ENCODE data around the gene CYGB.
"Not testable (repeated sequence)": the region's sequence is repeated elsewhere in the genome, so short reads cannot be mapped to it uniquely, and the experiment has no call there.

The CYGB gene

DNA sequence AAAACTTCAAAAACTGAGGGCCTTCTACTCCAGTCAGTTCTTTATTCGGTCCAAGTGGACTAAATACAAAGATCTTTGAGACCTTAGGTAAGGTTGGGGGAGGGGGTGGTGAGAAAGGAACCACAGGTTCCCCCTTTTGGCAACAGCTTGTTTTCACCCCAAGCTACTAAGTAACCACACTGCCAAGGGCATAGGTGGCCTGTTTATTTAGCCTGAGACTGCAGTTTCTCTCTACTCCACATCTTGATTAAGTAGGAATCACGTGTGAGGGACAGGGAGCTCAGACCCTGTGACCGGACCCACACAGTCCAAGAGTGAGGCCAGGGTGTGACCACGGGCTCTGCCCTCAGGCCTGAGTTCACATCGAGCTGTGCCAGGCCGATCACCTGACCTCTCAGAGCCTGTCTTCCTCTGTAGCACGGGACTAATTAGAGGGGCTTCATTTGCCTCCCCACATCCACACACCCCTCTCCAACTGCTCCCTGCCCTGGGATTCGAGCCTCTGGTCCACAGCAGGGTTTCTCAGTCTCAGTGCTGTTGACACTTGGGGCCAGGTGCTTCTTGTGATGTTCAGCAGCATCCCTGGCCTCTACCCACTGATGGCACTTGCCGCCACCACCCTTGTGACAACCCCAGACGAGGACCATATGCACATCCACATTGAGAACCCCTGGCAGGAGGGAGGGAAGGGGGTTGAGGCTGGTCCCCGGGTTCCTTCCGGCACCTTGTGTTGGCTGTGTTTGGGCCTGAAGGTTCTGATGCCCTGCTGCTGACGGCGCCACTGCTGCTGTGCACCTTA lies 30.3 kb upstream of the CYGB start:
- no peak for DNase-seq (ENCODE audit: low read depth in 2 of 2)

DNA sequence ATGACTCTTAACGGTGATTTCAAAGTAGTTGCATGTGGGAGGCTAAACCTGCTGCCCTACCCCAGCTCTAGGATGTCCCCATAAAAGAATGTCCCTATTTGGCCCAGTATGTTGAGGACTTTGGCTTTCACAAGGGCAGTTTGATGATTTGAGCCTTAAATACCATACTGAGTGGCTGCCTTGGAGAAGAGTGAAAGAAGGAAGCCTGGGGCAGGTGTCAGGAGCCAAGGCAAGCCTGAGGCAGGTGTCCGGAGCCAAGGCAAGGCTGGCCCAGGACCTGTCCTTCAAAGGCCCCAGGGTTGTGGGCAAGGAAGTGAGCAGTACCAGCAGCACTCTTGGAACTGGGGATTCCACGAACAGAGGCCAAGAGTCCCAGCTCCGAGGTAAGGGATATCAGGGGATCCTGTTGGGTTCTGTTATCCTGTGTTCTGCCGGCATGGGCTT lies 29.5 kb upstream of the CYGB start:
- no peak for DNase-seq (ENCODE audit: low read depth in 2 of 2)

DNA sequence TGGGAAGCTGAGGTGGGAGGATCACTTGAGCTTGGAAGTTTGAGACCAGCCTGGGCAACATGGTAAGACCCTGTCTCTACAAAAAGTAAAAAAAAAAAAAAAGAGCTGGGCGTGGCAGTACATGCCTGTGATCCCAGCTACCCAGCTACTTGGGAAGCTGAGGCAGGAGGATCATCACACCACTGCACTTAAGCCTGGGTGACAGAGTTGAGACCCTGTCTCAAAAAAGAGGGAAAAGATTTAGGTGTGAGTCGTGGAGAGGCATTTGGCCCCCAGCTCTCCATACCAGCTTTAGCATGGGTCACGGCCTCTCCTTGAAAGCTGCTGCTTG lies 29.1 kb upstream of the CYGB start:
- no peak for DNase-seq (ENCODE audit: low read depth in 2 of 2)

DNA sequence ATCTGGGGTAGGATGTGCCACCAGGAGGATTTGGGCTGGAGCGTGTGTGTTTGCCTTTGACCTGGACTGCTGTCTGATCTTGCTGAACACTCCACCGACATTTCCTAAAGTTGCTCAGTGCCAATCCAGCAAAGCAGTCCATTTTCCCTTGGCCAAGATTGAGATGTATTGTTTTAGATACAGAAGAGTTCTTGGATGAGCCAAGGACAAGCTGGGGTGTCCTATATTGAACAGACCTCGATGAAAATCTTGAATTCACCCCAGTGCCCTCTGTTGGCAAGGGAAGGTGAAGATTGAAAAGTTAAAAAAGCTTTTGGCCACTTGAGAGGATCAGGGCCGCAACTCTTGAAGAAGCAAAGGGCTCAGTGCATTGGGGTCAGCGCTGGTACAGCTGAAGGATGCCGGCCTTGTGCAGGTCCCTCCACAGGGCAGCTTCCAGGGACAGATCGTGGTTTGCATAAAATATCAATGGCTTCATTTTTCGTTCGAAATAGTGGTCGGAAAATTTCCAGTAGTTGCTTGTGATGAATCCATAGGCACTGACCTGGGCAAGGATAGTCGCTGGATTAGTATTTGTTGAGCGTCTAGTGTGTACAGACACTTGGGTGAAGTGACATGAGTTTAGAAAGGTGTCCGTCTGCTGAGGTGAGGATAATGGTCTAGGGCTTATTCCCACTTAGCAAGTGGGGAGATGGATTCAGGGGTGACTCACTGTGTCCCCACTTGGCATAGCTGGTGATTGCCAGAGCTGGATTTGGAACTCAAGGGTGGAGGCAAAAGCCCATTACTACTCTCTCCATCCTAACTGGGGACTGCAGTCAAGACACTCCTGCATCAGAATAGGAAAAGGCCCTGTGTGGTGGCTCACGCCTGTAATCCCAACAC lies 28.5 kb upstream of the CYGB start:
- DNase-seq (ENCODE audit: low read depth in 2 of 2): no peak

DNA sequence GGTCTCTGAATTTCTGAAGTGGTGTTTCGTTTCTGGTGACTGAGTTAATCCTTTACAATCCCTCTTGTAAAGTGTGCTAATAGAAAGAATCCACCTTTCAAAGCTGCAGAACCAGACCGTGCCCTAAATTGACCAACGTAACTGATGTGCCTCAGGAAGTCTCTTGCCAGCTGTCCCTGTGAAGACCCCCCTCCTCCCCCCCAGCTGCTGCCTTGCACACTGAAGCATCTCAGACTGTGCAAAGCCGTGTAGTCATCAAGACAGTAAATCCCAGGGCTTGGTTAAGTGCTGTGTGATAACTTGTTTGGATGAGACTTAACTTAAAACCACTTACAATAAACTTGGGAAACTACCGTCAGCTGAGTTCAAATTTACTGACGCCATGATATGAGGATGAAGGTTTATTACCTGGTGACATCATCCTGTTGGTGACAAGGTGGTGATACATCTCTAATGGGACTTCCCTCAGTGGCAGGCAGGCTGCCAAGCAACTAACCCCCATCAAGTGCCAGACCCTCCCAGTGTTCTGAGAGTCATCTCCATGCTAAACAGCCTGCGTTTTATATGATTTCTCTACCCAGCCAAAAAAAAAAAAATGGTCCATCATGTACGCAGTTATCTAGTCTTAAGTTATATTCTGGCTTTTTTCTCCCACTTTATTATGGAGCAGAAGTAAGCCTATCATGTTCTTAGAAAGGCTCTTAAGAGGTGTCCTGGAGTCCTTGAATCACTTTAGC lies 27.6 kb upstream of the CYGB start:
- not testable (repeated sequence) for DNase-seq (ENCODE audit: low read depth in 2 of 2)

DNA sequence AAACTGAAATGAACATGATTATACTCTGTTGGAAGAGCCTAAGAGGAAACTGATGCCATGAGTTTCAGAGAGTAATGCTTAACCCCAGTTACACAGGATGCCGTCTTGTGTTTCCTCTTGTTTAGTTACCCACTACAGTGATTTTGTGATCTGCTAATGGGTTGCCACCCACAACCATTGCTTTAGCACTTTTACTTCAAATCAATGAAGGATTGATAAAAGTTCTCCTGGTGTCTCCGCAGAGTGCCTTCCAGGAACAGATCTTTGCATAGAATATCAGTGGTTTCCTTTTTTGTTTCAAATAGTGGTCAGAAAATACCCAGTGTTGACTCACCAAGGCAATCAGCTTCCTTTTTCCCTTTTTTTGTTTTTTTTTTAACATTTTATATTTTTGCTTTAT lies 25.9 kb upstream of the CYGB start:
- not testable (repeated sequence) for DNase-seq (ENCODE audit: low read depth in 2 of 2)

DNA sequence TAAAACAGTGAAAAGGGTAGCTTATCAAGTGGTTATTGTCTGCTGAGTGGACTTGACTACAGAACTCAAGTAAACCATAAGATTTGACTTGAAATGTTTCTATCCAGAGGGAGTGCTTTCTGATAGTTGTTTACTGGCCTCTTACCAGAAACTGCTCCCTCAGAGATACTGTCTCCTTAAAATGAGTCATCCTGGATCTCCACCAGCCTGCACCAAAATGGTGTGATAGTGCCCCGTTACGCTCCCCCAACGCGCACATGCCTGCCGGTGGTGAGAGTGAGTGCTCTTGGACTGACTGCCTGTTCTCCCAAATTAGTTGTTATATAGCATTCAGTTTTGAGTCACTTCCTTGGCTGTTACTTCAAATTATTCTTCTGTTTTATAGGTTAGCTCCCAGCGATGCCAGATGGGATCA lies 25.2 kb upstream of the CYGB start:
- no peak for DNase-seq (ENCODE audit: low read depth in 2 of 2)

DNA sequence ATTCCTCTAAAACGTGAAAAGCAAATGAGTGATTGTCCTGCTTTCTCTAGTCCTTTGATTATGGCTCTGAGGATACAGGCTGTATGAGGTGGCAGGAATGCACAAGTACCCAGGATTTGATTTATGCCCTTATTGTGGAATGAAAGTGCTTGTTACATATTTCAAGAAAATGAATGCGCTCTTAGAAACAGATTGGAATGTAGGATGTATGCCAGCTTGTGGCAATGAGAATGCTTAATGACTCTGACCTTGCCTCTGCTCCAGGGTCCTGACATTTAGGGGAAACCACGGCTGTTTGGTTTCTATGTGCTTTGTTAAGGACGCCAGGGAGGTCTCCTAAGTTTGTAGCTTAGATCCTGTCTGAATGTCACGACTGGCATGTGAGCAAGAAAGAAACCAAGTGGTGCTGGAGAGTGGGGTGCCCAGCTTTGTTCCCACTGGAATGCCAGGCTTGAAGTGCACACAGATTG lies 24.3 kb upstream of the CYGB start:
- DNase-seq (ENCODE audit: low read depth in 2 of 2): no peak

DNA sequence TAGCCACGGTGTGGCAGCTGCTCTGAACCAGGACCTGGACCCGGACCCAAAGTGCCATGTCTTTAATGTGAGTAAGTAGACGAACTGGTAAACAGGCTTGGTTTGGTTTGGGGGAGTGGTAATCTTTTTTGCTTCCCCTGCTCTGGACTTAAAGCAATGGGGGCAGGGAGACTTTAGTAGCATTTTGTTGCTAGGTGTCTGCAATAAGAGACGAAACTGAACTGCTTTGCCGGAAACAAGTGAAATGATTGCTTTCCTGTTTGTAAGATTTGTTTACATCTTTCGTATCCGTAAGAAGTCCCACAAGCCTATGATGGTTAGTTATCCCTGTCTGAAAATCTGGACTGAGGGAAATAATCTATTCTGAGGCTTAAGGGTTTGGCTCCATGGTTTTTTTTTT lies 23.8 kb upstream of the CYGB start:
- DNase-seq (ENCODE audit: low read depth in 2 of 2): no peak

DNA sequence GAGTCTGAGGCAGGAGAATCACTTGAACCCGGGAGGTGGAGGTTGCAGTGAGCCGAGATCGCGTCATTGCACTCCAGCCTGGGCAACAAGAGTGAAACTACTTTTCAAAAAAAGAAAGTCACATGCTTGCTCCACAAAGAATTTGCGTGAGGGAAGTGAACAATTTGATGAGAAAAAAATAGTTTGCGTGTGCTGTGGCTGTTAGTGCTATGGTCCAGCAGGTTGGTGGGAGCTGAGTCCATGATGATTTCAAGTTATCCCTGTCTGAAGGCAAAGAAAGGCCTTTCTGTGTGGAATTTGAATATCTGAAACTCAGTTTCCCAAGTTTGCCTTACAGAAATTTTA lies 23.3 kb upstream of the CYGB start:
- DNase-seq (ENCODE audit: low read depth in 2 of 2): no peak

DNA sequence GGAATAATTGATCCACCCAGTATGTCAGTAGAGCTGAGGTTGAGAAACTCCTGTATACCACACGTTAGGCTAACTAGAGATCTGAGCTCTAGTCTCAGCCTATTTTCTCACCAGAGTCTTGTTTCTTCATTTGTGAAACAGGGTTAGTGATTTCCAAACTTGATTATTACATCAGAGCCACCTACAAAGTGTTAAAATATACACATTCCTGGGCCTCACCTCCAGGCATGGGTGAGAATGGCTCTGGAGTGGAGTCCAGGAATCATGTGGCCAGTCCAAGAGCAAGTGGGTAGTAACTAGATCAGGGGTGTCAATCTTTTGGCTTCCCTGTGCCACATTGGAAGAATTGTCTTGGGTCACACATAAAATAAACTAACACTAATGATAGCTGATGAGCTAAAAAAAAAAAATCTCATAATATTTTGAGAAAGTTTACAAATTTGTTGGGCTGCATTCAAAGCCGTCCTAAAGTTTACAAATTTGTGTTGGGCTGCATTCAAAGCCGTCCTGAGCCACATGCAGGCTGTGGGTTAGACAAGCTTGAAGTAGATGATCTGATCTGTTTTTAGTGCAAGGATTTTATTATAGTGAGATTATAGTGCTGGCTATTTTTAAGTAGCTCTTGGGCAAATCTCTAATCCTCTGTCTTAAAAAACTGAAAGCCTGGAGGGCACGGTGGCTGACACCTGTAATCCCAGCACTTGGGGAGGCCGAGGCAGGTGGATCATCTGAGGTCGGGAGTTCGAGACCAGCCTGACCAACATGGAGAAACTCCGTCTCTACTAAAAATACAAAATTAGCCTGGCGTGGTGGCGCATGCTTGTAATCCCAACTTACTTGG lies 22.7 kb upstream of the CYGB start:
- no peak for DNase-seq (ENCODE audit: low read depth in 2 of 2)

DNA sequence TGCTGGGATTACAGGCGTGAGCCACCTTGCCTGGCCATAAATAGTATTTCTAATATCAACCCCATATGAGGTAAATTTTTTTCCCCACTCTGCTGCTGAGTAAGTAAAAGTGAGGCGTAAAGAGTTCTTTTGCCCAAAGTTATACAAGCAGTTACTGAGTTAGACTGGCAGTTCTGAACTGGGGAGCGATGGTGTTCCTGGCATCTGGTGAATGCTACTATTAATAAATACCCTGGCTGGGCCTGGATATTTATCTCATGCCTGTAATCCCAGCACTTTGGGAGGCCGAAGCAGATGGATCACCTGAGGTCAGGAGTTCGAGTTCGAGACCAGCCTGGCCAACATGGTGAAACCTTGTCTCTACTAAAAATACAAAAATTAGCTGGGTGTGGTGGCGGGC lies 22.0 kb upstream of the CYGB start:
- DNase-seq (ENCODE audit: low read depth in 2 of 2): not testable (repeated sequence)

DNA sequence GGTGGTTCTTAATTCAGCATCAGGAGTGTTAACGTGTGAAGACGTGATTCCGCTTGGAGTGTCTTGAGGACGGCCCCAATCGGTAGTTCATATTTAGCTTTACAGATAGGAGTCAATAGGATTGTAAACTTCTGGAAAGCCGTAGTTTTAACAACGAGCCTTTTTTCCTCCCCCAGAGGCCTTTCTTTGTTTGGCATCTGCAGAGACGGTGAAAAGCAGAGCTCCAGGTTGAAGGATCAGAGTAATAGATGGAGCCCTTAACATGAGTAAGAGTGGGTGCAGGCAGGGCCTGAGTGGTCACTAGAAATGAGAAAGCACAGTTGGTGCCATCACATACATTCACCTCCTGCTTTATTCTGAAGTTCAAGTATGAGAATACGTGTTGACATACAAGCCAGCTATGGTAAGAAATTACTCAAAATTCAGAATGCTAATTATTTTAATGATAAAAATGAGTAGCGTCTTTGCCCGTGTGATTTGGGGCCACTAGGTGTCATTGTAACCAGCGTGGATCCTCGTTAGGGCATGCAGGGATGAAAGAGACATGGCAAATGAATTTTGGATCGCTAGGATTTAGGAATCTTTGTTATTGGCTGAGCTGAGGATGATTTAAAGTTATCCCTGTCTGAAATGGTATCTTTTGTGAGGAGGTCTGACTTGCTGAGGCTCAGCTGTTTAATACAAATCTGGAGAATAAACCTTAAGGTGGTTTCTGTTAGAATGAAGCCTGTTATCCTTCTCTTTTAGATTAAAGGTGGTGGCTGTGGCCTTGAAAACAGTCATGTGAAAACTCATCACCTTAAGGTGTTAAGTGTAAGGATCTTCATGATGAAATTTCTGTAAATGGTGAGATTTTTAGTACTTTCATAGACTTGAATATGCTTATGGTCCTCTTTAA lies 20.9 kb upstream of the CYGB start:
- DNase-seq (ENCODE audit: low read depth in 2 of 2): no peak

DNA sequence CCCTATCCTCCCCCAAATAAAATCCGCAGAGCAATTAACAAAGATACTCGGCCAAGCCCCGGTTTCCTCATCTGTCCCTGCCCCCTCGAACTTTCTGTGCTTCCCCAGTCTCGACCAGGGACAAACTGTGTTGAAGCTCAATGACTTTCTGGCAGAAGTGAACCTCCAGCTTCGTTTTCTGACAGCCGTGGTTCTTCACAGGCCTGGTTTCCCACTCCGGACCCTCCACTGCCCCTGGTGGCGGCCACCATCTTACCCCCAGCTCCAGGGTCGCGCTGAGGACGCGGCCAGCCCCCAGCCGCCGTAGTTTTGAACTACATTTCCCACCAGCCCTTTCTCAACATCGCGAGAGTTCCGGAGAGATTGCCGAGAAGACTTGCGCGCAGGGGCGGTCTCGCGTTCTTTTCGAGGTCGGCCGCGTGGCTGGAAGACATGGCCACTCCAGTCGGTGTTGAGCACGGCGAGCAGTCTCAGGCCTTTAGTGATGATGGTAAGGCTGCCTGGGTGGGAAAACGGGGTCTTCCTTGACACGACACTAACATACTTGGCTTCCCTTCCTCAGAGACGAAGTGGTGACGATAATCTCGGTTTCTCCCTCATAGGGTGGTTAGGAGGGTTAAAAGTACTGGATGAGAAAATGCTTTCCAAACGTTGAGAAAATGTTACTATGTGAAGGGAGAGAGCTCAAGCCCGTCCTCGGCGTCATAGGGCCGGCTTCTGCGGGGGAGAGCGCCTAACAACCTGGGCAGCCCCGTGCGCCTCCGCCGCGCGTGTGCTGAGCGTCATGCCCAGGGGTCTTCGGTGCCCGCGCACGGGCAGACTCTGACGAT lies 20.1 kb upstream of the CYGB start:
- peak; percentile 84 to 86 for DNase-seq (ENCODE audit: low read depth in 2 of 2)

DNA sequence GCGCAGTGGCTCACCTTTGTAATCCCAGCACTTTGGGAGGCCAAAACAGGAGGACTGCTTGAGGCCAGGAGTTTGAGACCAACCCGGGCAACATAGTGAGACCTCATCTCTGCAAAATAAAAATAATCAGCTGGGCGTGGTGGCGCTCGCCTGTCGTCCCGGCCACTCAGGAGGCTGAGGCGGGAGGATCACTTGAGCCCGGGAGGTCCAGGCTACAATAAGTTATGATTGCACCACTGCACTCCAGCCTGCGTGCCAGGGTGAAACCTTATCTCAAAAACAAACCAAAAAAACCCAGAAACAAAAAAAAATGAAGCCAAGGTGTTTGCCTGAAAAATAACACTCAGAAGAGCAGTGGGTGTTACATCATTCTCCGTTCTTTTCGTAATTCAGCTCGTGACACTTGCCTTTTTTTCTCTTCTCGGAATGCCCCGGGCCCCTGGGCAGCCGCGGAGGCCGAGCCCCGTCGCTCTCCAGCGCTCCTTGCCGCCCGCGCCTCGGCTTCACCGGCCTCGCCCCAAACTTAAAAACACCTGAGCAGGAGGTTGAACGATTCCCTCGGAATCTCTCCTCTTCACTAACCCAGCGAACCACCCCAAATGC lies 19.4 kb upstream of the CYGB start:
- no peak for DNase-seq (ENCODE audit: low read depth in 2 of 2)

DNA sequence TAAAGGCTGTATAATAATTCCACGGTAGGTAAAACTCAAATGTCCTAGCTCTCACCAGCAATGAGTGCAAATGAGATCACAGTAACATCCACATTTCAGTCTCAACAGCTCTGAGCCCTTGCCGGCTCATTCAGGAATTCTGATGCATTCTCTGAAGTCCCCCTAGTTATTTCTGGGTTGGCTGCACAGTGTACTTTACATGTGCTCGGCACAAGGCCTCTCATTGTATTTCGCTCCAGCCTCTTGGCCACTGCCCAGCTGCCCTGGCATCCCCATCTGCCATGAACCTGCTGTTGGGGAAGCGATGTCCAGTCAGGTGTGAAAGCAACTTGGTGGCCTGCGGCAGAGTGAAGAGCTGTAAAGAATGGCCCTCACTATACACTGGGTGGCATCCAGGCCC lies 16.6 kb upstream of the CYGB start:
- no peak for DNase-seq (ENCODE audit: low read depth in 2 of 2)

DNA sequence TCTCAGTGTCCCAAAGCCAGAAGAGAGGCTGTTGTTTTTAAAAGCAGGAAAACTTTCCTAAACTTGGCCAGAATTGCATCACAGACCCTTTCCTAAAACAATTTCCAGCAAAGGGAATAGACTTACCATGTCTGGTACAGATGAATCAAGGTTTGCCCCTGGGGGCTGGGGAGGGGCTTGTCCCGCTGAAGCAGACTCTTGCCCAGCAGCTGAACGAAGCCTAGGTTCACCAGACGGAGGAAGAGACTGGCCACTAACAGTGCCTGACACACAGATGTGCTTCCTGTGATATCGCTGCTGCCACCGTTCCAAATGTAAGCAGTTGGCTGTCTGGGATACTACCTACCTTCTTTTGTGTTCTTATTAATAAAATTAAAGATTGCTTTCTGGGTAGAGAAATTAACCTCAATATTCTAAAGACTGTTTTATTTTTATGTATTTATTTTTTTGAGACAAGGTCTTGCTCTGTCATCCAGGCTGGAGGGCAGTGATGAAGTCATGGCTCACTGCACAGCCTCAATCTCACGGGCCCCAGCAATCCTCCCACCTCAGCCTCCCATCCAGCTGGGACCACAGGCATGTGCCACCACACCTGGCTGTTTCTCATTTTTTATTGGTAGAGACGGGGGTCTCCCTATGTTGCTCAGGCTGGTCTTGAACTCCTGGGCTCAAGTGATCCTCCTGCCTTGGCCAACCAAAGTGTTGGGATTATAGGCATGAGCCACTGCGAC lies 15.8 kb upstream of the CYGB start:
- no peak for DNase-seq (ENCODE audit: low read depth in 2 of 2)

DNA sequence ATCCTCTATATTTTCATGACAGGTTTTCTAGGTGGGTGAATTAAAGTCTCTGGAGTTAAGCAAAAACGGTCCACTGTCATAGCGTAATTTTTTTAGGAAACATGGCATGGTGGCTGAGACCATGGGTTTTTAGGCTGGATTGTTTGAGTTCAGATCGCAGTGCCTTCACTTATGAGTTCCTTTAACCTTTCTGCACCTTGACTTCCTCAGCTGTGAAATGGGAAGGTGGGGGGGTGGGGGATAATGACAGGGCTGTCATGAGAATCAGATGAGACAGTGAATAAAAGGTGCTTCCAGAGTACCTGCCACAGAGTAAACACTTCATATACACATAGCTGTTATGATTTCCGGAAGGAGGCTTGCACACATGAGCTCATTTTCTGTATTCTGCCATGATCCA lies 14.2 kb upstream of the CYGB start:
- DNase-seq (ENCODE audit: low read depth in 2 of 2): no peak
